ENCODE measurements around the gene CEP112.

- TF ChIP-seq TCF7L2 (IDR thresholded peaks at IDR 0.05; ENCODE audit: low read depth, low read length): no peak
- no peak for TF ChIP-seq CTCF (IDR thresholded peaks at IDR 0.05)
- no peak for TF ChIP-seq POLR2AphosphoS5 (IDR thresholded peaks at IDR 0.05; ENCODE audit: low read depth, low read length)
- TF ChIP-seq, protein P1, sequence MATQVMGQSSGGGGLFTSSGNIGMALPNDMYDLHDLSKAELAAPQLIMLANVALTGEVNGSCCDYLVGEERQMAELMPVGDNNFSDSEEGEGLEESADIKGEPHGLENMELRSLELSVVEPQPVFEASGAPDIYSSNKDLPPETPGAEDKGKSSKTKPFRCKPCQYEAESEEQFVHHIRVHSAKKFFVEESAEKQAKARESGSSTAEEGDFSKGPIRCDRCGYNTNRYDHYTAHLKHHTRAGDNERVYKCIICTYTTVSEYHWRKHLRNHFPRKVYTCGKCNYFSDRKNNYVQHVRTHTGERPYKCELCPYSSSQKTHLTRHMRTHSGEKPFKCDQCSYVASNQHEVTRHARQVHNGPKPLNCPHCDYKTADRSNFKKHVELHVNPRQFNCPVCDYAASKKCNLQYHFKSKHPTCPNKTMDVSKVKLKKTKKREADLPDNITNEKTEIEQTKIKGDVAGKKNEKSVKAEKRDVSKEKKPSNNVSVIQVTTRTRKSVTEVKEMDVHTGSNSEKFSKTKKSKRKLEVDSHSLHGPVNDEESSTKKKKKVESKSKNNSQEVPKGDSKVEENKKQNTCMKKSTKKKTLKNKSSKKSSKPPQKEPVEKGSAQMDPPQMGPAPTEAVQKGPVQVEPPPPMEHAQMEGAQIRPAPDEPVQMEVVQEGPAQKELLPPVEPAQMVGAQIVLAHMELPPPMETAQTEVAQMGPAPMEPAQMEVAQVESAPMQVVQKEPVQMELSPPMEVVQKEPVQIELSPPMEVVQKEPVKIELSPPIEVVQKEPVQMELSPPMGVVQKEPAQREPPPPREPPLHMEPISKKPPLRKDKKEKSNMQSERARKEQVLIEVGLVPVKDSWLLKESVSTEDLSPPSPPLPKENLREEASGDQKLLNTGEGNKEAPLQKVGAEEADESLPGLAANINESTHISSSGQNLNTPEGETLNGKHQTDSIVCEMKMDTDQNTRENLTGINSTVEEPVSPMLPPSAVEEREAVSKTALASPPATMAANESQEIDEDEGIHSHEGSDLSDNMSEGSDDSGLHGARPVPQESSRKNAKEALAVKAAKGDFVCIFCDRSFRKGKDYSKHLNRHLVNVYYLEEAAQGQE (IDR thresholded peaks at IDR 0.05; ENCODE audit: insufficient read depth in 1 of 2, low read depth in 2 of 2, low read length in 1 of 2): no peak
Measured at GRCh38 chr17:65990593-65990992, 201.3 kb downstream of the CEP112 start.
